K562 (cell line): ENCODE measurements around the gene CSTF1. TPM values are rescaled to one million over a fixed set of nuclear protein-coding genes. Genes with fewer than 3 reads are reported as not detected.

Source experiments
- ATF6 ChIP-seq: sonication (generic); formaldehyde crosslinking; IDR thresholded peaks from 2 replicates; pipeline ENCODE4 v1.4.0; 2020; ENCODE audit warnings: mild to moderate bottlenecking, missing genetic modification reagents
- CHD1 ChIP-seq: fragments of 200-600 bp; sonication (generic); IDR thresholded peaks from one replicate; pipeline ENCODE4 v1.6.1; 2012; ENCODE audit warnings: mild to moderate bottlenecking, moderate library complexity, low read length, inconsistent platforms
- FOXA1 ChIP-seq: fragments of 450-650 bp; IDR thresholded peaks from 2 replicates; pipeline ENCODE4 v1.6.1; 2016; ENCODE audit warnings: mild to moderate bottlenecking, borderline replicate concordance
- HCFC1 ChIP-seq: IDR thresholded peaks from 2 replicates; pipeline ENCODE4 v1.6.1; 2012; ENCODE audit warnings: low read depth, low read length, improper control_type of control experiment
- HDAC6 ChIP-seq: IDR thresholded peaks from 2 replicates; pipeline ENCODE4 v1.6.1; 2012; ENCODE audit warnings: low read depth, mild to moderate bottlenecking, control low read depth, inconsistent platforms, low read length, moderate library complexity
- HDAC8 ChIP-seq: fragments of 450-650 bp; IDR thresholded peaks from 2 replicates; pipeline ENCODE4 v1.6.1; 2016; ENCODE audit warnings: mild to moderate bottlenecking, missing genetic modification characterization, moderate library complexity, missing compliant biosample characterization
- LCOR ChIP-seq: sonication (generic); formaldehyde crosslinking; IDR thresholded peaks from 2 replicates; pipeline ENCODE4 v1.8.0; 2022; ENCODE audit warnings: mild to moderate bottlenecking, missing genetic modification reagents
- MAX ChIP-seq: sonication (generic); formaldehyde crosslinking; IDR thresholded peaks from 2 replicates; pipeline ENCODE4 v1.9.0; 2022; ENCODE audit warnings: mild to moderate bottlenecking, missing genetic modification reagents
- MECOM ChIP-seq: fragments of 250-450 bp; sonication (Bioruptor Pico); IDR thresholded peaks from 2 replicates; pipeline ENCODE4 v1.8.0; 2022; ENCODE audit warnings: inconsistent platforms
- MLX ChIP-seq, 2 experiments: fragments of 450-650 bp in 1 of 2; sonication (generic) in 1 of 2; formaldehyde crosslinking; conservative IDR thresholded peaks; 2 replicates each; pipeline versions ENCODE4 v1.4.0 to v1.8.1; 2020 to 2022; ENCODE audit warnings: mild to moderate bottlenecking in 1 of 2, missing genetic modification reagents in 1 of 2
- NFRKB ChIP-seq: fragments of 450-650 bp; IDR thresholded peaks from 2 replicates; pipeline ENCODE4 v1.6.1; 2016; ENCODE audit warnings: low read depth
- NKRF ChIP-seq: fragments of 450-650 bp; IDR thresholded peaks from 2 replicates; pipeline ENCODE4 v1.6.1; 2016; ENCODE audit warnings: borderline replicate concordance
- POLR2A ChIP-seq: fragments of 450-650 bp; conservative IDR thresholded peaks from 2 replicates; pipeline ENCODE4 v1.6.1; 2016
- RERE ChIP-seq: sonication (generic); formaldehyde crosslinking; IDR thresholded peaks from 2 replicates; pipeline ENCODE4 v1.8.0; 2023; ENCODE audit warnings: missing genetic modification reagents, mild to moderate bottlenecking, borderline replicate concordance
- SAP30 ChIP-seq: fragments of 200-600 bp; sonication (generic); IDR thresholded peaks from 2 replicates; pipeline ENCODE4 v1.6.1; 2012; ENCODE audit warnings: borderline replicate concordance, low read depth, mild to moderate bottlenecking, moderate library complexity, low read length, control low read depth, inconsistent platforms; ENCODE audit not compliant: insufficient read depth, poor library complexity, severe bottlenecking
- ZNF12 ChIP-seq: sonication (generic); formaldehyde crosslinking; IDR thresholded peaks from 2 replicates; pipeline ENCODE4 v1.4.0; 2020; ENCODE audit warnings: mild to moderate bottlenecking, missing genetic modification reagents
- polyA plus RNA-seq, 8 experiments: library from polyadenylated mRNA; depleted of rRNA in 4 of 8; stranded (reverse) in 5 of 8; unstranded in 3 of 8; fragments of >200 nt; fragmentation: Nextera tagmentation in 2 of 8; fragmentation: Illumina TruSeq in 1 of 8; extraction: Ambion mirVana in 2 of 8; extraction: Trizol in 1 of 8; gene quantifications; 2 replicates each; pipeline versions ENCODE4 v1.2.1 to v1.2.3, GENCODE V29; 2011 to 2014; ENCODE audit warnings: inconsistent platforms in 1 of 8, missing spikeins in 1 of 8
- total RNA-seq, 7 experiments: library from RNA; depleted of rRNA in 6 of 7; stranded (reverse); fragments of >200 nt in 6 of 7; fragmentation: Illumina TruSeq in 2 of 7; extraction: Trizol in 2 of 7; gene quantifications; 2 replicates each; pipeline versions ENCODE4 v1.2.1 to v1.2.3, GENCODE V29; 2011 to 2021; ENCODE audit warnings: low replicate concordance in 1 of 7

Gene CSTF1
- total and polyA plus RNA-seq, 9 of the 15 experiments (the other 6 are each of a cell fraction or from before 2014, with no cell fraction given), result 30.8 to 110 (median 53.4) TPM

GRCh38 chr20:56359212-56360132 lies 33.0 kb upstream of the CSTF1 start (continued):
- peak; percentile 58 for TF ChIP-seq SAP30
- no peak for TF ChIP-seq HDAC8 (tag)
- peak; percentile 22 for TF ChIP-seq MAX (CRISPR knock-in tag)
- peak; percentile 87 for TF ChIP-seq CHD1
- no peak for TF ChIP-seq NFRKB
- TF ChIP-seq RERE, result no peak
- peak; percentile 64; the same call in 1 of the 2 replicates for TF ChIP-seq ZNF12 (CRISPR knock-in tag)
- TF ChIP-seq ATF6, result no peak
- TF ChIP-seq POLR2A, result peak; percentile 31; the same call in 1 of the 2 replicates
- peak; percentile 35; the same call in 1 of the 2 replicates for TF ChIP-seq NKRF
- no peak for TF ChIP-seq MECOM (CRISPR knock-in tag)
- no peak for TF ChIP-seq HCFC1
- no peak for TF ChIP-seq MLX (CRISPR knock-in tag; conservative IDR thresholded peaks at IDR 0.05)
- TF ChIP-seq LCOR, result no peak
- TF ChIP-seq HDAC6, result no peak
- TF ChIP-seq FOXA1, result no peak
